Measurements from ENCODE around the gene VPS37B. TPM values are rescaled to one million over a fixed set of nuclear protein-coding genes. Genes with fewer than 3 reads are reported as not detected.

VPS37B gene
- total RNA-seq, 1 donor from 2014 or later: 73.4 TPM

DNA sequence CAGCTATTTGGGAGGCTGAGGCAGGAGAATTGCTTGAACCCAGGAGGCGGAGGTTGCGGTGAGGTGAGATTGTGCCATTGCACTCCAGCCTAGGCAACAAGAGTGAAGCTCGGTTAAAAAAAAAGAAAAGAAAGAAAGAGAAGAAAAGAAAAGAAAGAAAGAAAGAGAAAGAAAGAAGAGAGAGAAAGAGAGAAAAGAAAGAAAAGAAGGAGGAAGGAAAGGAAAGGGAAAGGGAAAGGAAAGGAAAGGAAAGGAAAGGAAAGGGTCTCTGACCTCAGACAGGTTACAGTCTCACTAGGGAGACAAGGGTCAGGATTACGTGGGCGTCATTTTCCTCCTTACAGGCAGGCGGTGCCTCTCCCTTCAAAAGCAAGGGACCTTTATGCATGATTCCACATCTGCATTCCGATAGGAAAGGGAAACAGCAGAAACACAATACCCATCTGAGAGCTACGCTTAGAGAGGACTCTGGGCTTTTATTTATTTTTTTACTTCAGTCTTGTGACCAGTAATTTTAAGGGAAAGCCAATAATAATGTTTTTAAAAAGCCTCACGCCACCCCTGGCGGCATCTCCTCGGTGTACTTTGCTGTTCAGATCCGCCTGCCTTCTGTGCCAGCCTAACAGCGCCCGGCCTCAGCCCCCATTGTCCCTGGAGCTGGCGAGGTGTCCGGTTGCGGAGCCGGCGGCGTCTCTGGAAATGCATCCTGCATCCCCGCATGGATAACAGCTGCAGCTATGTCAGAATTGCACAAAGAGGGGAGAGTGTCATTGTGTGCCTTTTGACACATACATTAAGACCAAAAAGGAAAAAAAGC is 61.6 kb downstream of the VPS37B start:
- DNase-seq (ENCODE audit: low read depth): no peak
- H3K4me3 ChIP-seq (ENCODE audit: low read depth, low read length): peak overlapping the region; percentile 54
- TF ChIP-seq, protein P1, sequence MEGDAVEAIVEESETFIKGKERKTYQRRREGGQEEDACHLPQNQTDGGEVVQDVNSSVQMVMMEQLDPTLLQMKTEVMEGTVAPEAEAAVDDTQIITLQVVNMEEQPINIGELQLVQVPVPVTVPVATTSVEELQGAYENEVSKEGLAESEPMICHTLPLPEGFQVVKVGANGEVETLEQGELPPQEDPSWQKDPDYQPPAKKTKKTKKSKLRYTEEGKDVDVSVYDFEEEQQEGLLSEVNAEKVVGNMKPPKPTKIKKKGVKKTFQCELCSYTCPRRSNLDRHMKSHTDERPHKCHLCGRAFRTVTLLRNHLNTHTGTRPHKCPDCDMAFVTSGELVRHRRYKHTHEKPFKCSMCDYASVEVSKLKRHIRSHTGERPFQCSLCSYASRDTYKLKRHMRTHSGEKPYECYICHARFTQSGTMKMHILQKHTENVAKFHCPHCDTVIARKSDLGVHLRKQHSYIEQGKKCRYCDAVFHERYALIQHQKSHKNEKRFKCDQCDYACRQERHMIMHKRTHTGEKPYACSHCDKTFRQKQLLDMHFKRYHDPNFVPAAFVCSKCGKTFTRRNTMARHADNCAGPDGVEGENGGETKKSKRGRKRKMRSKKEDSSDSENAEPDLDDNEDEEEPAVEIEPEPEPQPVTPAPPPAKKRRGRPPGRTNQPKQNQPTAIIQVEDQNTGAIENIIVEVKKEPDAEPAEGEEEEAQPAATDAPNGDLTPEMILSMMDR (conservative IDR thresholded peaks at IDR 0.05; ENCODE audit: low read depth, low read length): peak; percentile 27

DNA sequence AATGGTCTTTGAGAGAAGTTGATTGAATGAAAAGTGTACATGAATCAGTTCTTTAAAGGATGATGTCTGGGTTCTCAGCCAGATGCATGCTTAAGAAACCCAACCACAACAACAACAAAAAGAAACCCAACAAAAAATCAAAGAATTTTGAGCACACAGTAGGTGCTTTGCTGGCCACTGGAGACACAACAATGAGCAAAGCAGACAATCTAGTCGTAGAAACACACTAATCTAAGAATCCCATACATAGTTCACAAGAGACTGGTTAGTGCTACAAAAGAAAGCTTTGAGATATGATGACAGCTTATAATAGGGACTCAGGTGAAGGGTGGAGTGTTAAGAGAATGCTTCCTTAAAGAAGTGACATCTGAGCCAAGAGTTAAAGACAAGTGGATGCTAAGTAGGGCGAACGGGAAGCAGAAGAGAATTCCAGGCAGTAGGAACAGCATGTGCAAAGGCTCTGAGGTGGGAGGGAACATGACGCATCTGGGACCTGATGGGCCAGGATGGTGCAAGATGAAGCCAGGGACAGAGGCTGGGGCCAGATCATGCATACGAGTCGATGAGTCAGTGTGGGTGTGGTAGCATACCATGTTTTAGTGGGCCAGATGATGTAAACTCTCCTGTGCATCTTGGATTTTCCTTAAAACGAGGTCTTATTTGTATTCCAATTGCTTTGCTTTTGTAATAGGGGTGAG is 65.3 kb downstream of the VPS37B start:
- TF ChIP-seq, protein P1 (conservative IDR thresholded peaks at IDR 0.05; ENCODE audit: low read depth, low read length): no peak
- no peak for DNase-seq (ENCODE audit: low read depth)

DNA sequence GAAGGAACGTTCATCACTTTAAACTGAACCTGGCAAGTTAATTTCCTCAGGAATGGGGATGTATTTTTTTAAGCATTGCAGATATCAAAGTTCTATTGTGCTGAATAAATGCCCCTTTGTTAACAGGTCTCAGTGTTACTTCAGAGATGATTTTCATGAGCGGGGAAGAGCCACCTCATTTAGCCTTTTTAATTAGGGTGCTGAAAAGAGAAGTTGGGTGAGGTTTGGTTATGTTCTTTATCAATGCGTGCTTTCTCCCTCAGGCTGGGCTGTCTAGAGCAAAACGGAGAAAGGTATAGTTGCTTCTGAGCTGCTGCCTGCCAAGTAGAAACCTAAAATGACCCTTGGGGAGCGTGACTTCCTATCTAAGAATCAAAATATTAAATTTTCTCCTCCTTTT is 68.7 kb downstream of the VPS37B start:
- DNase-seq (ENCODE audit: low read depth): no peak
- H3K4me3 ChIP-seq (ENCODE audit: low read depth, low read length): no peak overlapping the region
- TF ChIP-seq, protein P1 (conservative IDR thresholded peaks at IDR 0.05; ENCODE audit: low read depth, low read length): no peak

More for the DNA sequence above, 65.3 kb downstream of the VPS37B start:
- H3K4me3 ChIP-seq (ENCODE audit: low read depth, low read length): no peak overlapping the region

DNA sequence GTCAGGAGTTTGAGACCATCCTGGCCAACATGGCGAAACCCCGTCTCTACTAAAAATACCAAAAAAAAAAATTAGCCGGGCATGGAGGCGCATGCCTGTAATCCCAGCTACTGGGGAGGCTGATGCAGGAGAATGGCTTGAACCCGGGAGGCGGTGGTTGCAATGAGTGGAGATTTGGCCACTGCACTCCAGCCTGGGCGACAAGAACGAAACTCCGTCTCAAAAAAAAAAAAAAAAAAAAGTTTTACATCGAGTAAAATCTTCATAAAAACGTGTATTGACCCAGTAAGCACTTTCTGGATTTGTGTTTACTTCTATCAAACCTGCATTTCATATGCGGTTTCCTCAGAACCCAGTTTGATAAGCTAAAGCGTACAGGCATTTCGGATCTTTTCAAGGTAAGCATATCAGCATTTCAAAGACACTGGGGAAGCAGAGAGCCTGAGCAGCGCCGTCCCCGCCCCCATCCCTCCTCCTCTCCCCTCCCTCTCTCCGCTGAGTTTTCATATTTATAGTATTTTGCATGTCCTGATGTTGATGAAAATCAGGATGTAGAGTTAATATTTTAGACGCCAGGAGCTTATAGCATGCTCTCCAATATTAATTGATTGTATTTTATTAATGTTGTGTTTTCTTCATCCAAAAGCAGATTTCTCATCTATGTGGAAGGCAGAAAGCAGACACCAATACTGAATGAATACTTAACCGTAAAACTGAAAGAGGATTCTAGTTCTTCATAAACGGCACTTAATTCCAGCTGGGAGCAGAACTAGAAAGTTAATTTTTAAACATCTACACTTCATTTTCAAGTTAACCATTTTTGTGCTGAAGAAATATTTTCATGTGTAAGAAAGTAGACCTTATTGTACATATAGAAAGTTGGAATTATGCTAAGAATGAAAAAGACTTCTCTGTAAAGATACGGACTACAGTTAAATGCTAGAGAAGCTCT is 69.9 kb downstream of the VPS37B start:
- TF ChIP-seq, protein P1 (conservative IDR thresholded peaks at IDR 0.05; ENCODE audit: low read depth, low read length): no peak
- H3K4me3 ChIP-seq (ENCODE audit: low read depth, low read length): peak overlapping the region; percentile 59
- no peak for DNase-seq (ENCODE audit: low read depth)

DNA sequence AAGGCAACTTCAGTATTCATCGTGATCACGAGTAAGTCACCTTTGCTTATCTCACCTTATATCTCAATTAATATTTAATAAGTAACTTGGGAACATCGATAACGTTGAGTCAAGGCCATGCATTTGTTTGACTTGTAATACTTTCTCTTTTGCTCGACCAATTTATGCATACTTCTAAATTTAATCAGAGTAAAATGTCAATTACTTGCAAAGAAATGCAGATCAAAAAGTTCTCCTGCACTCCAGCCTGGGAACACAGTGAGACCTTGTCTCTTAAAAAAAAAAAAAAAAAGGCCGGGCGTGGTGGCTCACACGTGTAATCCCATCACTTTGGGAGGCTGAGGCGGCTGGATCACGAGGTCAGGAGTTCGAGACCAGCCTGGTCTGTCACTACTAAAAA is 72.5 kb downstream of the VPS37B start:
- TF ChIP-seq, protein P1 (conservative IDR thresholded peaks at IDR 0.05; ENCODE audit: low read depth, low read length): no peak
- no peak for DNase-seq (ENCODE audit: low read depth)
- H3K4me3 ChIP-seq (ENCODE audit: low read depth, low read length): no peak overlapping the region

DNA sequence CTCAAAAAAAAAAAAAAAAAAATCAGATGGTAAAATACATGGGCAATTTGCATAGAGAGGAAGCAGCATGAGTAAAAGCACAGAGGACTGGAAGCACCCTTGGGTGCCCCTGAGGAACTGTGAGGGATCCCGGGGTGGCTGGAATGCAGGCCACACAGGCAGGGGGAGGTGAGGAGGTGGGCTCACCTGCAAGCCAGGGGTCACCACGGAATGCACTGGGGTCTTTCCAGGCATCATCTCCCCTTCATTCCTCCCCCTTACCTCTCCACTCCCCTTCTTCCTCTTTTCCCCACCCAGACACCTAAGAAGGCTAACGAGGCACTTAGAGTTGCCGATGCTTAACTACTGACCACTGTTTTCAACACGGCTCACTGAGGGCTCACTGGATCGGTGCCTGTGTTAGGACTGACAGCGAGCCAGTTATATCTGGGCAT is 75.1 kb downstream of the VPS37B start:
- TF ChIP-seq, protein P1 (conservative IDR thresholded peaks at IDR 0.05; ENCODE audit: low read depth, low read length): no peak
- no peak overlapping the region for H3K4me3 ChIP-seq (ENCODE audit: low read depth, low read length)
- no peak for DNase-seq (ENCODE audit: low read depth)

Data from epithelial cell of proximal tubule (primary cell).